ENCODE data around the gene SLC25A5.

- TF ChIP-seq CTCF (IDR thresholded peaks at IDR 0.05; ENCODE audit: insufficient read depth, low read length, poor library complexity, severe bottlenecking) = no peak
- no peak for TF ChIP-seq EZH2phosphoT487 (conservative IDR thresholded peaks at IDR 0.05; ENCODE audit: low read length)
Measured at GRCh38 chrX:119492463-119492862, 24.2 kb downstream of the SLC25A5 start.
